ENCODE measurements around the gene MTHFS. TPM values are rescaled to one million over a fixed set of nuclear protein-coding genes. Genes with fewer than 3 reads are reported as not detected.
"Not testable (repeated sequence)": the region's sequence is repeated elsewhere in the genome, so short reads cannot be mapped to it uniquely, and the experiment has no call there.

MTHFS gene
- total RNA-seq (2014; rRNA removed; shearing (Covaris generic); ENCODE audit: low replicate concordance) = 72.8 and 225 TPM in 2 replicates

DNA sequence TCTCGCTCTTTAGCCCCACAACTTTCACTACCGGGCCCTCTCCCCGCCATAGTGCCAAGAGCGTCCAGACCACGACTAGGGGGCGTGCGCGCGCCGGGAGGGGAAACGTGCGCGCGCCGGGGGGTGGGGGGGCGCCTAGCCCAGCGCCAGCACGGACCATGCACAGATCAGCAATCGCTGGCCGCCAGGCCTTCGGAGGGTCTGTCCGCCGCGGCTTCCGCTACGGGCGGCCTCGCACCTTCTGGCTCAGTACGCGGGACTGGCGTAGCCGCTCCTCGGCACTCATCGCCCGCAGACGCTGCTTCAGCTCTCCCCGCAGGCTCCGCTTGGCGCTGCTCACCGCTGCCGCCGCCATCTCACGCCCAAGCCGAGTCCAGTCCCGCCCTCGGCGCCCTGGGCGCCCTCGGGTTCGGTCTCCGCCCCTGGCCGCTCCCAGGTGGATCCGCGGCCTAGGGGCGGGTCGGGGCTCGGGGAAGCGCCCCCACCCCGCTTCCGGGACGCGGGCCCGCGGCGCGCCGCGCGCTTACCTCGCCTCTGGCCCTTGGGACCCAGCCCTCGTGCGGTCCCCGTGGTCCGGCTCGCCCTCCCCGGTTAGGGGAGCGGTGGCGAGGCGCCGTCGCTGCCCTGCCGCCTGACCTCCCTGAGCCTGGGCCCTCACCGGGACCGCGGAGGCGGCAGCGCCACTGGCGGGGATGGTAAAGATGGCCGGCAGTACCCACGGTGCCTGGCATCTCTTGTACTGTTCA is at the start of gene MTHFS:
Gene MTHFS (minus strand): TSS at position 381 of the 746 bp plus-strand sequence. CDS start 26 bp downstream, at position 355.
- Histone ChIP-seq H3K4me3 (peak within 1 kb of the TSS; percentile 72), H3K36me3 (peaks cover 4% of the 10 kb centered on the region), H3K9me3 (no peaks in the 10 kb centered on the region), H3K27me3 (no peaks in the 10 kb centered on the region)
- peak; percentile 83 for DNase-seq

GRCh38 chr15:79944622-79945021 is 47.8 kb upstream of the MTHFS start:
- Histone ChIP-seq H3K36me3 (no peaks in the 10 kb centered on the region), H3K4me3 (no peak overlapping the region), H3K9me3 (no peaks in the 10 kb centered on the region), H3K27me3 (no peaks in the 10 kb centered on the region)
- DNase-seq = no peak

DNA sequence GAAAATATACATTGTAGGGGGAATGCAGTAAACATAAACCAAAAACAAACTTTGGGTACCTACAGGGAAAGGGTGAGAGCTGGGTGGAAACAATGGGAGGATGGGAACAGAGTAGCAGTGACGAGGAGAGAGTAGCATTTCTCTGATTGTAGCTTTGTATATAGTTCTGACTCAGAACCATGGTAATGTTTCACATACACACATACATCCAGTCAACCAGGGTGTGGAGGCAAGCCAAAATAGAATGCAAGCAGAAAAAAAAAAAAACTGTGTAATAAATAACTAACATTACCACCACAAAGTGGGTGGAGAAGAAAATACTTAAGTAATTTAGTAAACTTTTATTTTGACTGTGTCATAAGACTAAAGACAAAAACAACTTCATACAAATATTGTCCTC is 47.0 kb upstream of the MTHFS start:
- Histone ChIP-seq H3K27me3 (no peaks in the 10 kb centered on the region), H3K9me3 (no peaks in the 10 kb centered on the region), H3K36me3 (no peaks in the 10 kb centered on the region), H3K4me3 (no peak overlapping the region)
- DNase-seq = peak; percentile 63

GRCh38 chr15:79942741-79943481 is 46.1 kb upstream of the MTHFS start:
- H3K36me3 ChIP-seq = no peaks in the 10 kb centered on the region
- no peaks in the 10 kb centered on the region for H3K27me3 ChIP-seq
- no peak overlapping the region for H3K4me3 ChIP-seq
- peak; percentile 14 for DNase-seq
- no peaks in the 10 kb centered on the region for H3K9me3 ChIP-seq

DNA sequence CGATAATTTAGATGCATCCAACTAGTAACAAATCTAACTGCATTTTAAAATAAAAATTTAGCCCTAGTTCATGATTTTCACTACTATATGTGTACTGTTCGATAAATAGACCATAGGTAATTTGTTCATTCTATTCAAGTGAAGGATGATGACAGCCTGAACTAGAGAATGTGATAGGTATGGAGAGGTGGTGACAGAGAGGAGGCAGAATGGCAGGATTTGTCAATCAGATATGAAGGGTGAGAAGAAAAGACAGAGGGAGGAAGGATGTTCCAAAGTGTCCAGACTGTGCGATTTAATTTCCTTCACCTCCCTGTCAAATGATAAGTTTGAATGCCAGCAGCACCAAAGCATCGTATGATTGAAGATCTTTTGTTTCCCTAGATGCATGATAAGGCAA is 42.6 kb upstream of the MTHFS start:
- Histone ChIP-seq H3K4me3 (no peak overlapping the region), H3K36me3 (no peaks in the 10 kb centered on the region), H3K9me3 (peaks cover 3% of the 10 kb centered on the region; the same call in 1 of the 2 replicates), H3K27me3 (no peaks in the 10 kb centered on the region)
- no peak for DNase-seq

GRCh38 chr15:79938143-79938542 is 41.3 kb upstream of the MTHFS start:
- DNase-seq = no peak
- Histone ChIP-seq H3K36me3 (no peaks in the 10 kb centered on the region), H3K4me3 (no peak overlapping the region), H3K9me3 (peaks cover 3% of the 10 kb centered on the region; the same call in 1 of the 2 replicates), H3K27me3 (no peaks in the 10 kb centered on the region)

DNA sequence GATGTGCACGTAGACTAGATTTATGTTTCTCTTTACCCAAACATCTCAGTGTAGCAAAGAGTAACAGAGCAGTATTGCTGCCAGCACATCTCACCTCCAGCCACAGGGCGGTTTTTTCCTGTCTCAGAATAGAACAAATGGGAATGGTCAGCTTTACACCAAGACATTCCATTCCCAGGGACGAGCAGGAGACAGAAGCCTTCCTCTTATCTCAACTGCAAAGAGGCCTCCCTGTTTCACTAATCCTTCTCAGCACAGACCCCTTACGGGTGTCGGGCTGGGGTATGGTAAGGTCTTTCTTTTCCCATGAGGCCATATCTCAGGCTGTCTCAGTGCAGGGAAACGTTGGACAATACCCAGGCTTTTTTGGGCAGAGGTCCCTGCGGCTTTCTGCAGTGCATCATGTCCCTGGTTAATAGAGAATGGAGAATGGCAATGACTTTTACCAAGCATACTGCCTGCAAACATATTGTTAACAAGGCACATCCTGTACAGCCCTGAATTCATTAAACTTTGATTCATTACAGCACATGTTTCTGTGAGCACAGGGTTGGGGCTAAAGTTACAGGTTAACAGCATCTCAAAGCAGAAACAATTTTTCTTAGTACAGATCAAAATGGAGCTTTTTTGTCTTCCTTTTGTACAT is 38.9 kb upstream of the MTHFS start:
- not testable (repeated sequence) for H3K27me3 ChIP-seq, H3K9me3 ChIP-seq, DNase-seq, H3K36me3 ChIP-seq, H3K4me3 ChIP-seq

- Histone ChIP-seq H3K9me3 (peaks cover 3% of the 10 kb centered on the region; the same call in 1 of the 2 replicates), H3K27me3 (no peaks in the 10 kb centered on the region; the same call in 1 of the 2 replicates), H3K36me3 (no peaks in the 10 kb centered on the region), H3K4me3 (no peak overlapping the region)
- peak; percentile 28 for DNase-seq
Observed at GRCh38 chr15:79933231-79933630, 36.4 kb upstream of the MTHFS start.

GRCh38 chr15:79932447-79932846 is 35.6 kb upstream of the MTHFS start:
- Histone ChIP-seq H3K36me3 (no peaks in the 10 kb centered on the region), H3K9me3 (peaks cover 3% of the 10 kb centered on the region; the same call in 1 of the 2 replicates), H3K4me3 (no peak overlapping the region), H3K27me3 (no peaks in the 10 kb centered on the region; the same call in 1 of the 2 replicates)
- DNase-seq = no peak

- Histone ChIP-seq H3K9me3 (no peaks in the 10 kb centered on the region), H3K4me3 (no peak overlapping the region), H3K27me3 (no peaks in the 10 kb centered on the region; the same call in 1 of the 2 replicates), H3K36me3 (no peaks in the 10 kb centered on the region)
- DNase-seq = no peak
Observed at GRCh38 chr15:79930516-79930915, 33.7 kb upstream of the MTHFS start.

DNA sequence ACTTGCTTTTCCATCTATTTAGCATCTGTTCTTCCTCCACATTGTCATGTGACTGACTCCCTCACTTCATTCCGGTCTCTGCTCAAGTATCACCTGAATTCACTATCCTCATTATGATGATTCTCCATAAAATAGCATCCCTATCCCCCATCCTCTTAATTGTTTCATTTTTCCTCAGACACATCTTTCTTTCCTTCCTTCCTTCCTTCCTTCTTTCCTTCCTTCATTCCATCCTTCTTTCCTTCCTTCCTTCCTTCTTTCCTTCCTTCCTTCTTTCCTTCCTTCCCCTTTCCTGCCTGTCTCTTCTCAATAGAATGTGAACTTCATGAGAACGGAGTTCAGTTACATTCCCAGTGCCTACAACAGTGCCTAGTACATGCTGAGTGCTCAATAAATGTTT is 32.6 kb upstream of the MTHFS start:
- Histone ChIP-seq H3K27me3 (no peaks in the 10 kb centered on the region; the same call in 1 of the 2 replicates), H3K9me3 (no peaks in the 10 kb centered on the region; the same call in 1 of the 2 replicates), H3K4me3 (no peak overlapping the region), H3K36me3 (no peaks in the 10 kb centered on the region)
- no peak for DNase-seq

DNA sequence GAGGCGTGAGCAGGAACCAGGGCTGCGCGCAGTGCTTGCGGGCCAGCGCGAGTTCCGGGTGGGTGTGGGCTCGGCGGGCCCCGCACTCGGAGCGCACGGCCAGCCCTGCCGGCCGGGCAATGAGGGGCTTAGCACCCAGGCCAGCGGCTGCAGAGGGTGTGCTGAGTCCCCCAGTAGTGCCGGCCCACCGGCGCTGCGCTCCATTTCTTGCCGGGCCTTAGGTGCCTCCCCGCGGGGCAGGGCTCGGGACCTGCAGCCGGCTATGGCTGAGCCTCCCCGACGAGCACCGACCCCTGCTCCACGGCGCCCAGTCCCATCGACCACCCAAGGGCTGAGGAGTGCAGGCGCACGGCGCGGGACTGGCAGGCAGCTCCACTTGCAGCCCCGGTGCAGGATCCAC is 29.3 kb upstream of the MTHFS start:
- not testable (repeated sequence) for H3K4me3 ChIP-seq, DNase-seq, H3K27me3 ChIP-seq
- Histone ChIP-seq H3K9me3 (peaks cover 11% of the 10 kb centered on the region), H3K36me3 (peaks cover 12% of the 10 kb centered on the region)

GRCh38 chr15:79924379-79924778 is 27.6 kb upstream of the MTHFS start:
- H3K36me3 ChIP-seq = peaks cover 26% of the 10 kb centered on the region
- peaks cover 21% of the 10 kb centered on the region for H3K9me3 ChIP-seq
- peak overlapping the region; percentile 84 for H3K4me3 ChIP-seq
- no peaks in the 10 kb centered on the region for H3K27me3 ChIP-seq
- DNase-seq = no peak

GRCh38 chr15:79923515-79924169 is 26.8 kb upstream of the MTHFS start:
- peak overlapping the region; percentile 84 for H3K4me3 ChIP-seq
- H3K36me3 ChIP-seq = peaks cover 33% of the 10 kb centered on the region
- no peaks in the 10 kb centered on the region for H3K27me3 ChIP-seq
- H3K9me3 ChIP-seq = peaks cover 24% of the 10 kb centered on the region
- peak; percentile 97 for DNase-seq

DNA sequence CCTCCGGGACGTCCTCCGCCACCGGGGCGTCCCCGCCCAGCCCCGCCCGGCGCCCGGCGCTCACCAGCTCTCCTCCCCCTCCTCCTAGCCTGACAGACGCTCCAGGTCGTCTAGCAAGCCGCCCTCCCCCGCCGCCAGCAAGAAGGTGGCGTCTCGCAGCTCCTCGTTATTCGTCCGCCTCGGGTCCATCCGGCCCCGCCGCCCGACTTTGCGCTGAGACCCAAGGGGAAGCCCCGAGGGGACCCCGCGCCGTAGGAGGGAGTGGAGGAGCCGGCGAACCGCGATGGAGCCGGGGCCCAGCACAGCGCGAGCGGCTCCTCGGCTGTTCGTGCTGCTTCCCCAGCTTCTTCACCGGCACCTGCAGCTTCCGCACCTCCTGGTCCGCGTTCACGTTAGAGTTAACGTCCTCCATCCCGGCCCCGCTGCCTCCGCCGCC is 26.3 kb upstream of the MTHFS start:
- H3K27me3 ChIP-seq = no peaks in the 10 kb centered on the region
- H3K4me3 ChIP-seq = peak overlapping the region; percentile 84
- DNase-seq = peak; percentile 69

DNA sequence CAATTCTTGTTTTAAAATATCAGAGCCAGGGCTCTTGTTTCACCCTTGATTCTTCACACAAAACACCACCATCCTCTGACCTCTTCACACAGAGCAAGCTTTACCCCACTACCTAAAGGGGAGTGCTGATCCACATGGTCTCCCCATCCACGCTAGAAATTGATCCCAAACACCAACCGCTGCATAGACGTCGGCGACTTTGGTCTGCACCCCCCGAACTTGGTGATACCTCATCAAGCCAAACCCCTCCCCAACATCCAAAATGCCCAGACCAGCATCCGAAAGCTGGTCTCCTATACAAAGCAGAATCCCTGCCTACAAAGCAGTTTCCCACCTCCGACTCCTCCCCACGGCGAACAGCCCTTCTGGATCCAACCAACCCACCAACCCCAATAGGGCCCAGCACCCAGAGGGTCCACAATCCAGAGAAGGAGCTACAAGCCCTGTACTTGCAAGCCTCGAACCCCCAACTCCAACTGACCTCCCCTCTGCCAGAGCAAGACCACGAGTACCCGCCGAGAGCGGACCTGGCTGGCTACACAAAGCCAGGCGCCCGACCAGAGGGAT is 25.8 kb upstream of the MTHFS start:
- H3K4me3 ChIP-seq = peak overlapping the region; percentile 84
- H3K9me3 ChIP-seq = peaks cover 27% of the 10 kb centered on the region
- no peak for DNase-seq
- peaks cover 43% of the 10 kb centered on the region for H3K36me3 ChIP-seq
- no peaks in the 10 kb centered on the region for H3K27me3 ChIP-seq

More for the DNA sequence above, 26.3 kb upstream of the MTHFS start:
- peaks cover 27% of the 10 kb centered on the region for H3K9me3 ChIP-seq
- H3K36me3 ChIP-seq = peaks cover 38% of the 10 kb centered on the region
